T follicular helper cell (primary cell): Measurements from ENCODE around the gene OAF.
A peak's percentile ranks its signal among the peaks of the same experiment; 100 is the strongest.

Experiments used
- DNase-seq: peaks from one replicate; pipeline ENCODE4 v3.0.0-alpha.2; 2020; ENCODE audit warnings: low read depth

Gene OAF

DNA sequence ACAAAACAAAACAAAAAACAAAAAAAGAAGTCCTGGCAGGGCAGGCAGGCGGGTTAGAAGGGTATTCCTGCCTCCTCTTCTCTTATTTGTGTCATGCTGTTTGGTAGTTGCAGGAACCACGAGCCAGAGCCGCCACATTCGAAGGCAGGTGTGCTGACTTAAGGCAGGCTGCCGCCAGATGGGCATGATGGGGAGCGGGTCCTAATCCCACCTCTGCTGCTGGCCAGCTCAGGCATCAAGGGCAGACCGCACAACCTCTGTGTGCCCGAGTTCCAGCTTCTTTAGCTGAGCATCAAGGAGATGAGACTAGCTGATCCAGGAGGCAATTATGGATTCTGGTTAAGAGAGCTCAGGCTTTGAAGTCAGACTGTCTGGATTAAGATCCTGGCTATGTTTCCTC lies 12.1 kb downstream of the OAF start:
- DNase-seq, result no peak

DNA sequence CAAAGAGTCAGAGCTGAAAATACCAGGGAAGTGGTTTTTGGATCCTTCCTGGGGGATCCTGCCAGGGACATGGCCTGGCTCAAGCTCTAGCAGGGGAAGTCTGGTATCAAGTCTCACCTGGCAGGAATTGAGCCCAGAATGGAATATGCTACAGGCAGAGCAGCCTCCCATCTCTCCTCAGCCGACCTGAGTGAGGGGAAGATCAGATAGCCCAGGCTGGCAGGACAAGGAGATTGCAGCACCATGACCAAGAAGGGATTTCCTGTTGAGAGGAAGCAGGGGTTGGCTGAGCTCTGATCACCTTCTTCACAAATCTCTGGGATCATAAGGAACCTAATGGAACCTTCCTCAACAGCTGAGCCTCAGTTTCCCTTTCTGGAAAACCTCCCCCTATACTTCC lies 13.0 kb downstream of the OAF start:
- DNase-seq, result no peak

DNA sequence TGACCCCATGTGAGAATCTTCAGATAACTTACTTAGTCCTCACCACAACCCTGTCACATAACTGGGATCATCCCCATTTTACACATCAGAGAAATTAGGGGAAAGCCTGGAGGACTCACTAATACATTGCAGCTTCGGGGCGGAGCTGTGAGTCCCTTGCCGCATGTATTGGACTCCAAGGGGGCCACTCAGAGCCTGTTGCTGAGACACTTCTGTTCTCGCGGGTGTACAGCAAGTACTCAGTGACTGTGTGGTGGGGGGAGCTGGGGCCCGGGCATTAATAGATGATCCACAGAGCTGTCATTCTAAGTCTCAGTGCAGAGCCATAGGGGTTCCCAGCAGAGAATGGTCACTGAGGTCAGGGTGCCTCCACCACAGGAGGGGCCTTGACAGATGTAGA lies 13.5 kb downstream of the OAF start:
- no peak for DNase-seq

DNA sequence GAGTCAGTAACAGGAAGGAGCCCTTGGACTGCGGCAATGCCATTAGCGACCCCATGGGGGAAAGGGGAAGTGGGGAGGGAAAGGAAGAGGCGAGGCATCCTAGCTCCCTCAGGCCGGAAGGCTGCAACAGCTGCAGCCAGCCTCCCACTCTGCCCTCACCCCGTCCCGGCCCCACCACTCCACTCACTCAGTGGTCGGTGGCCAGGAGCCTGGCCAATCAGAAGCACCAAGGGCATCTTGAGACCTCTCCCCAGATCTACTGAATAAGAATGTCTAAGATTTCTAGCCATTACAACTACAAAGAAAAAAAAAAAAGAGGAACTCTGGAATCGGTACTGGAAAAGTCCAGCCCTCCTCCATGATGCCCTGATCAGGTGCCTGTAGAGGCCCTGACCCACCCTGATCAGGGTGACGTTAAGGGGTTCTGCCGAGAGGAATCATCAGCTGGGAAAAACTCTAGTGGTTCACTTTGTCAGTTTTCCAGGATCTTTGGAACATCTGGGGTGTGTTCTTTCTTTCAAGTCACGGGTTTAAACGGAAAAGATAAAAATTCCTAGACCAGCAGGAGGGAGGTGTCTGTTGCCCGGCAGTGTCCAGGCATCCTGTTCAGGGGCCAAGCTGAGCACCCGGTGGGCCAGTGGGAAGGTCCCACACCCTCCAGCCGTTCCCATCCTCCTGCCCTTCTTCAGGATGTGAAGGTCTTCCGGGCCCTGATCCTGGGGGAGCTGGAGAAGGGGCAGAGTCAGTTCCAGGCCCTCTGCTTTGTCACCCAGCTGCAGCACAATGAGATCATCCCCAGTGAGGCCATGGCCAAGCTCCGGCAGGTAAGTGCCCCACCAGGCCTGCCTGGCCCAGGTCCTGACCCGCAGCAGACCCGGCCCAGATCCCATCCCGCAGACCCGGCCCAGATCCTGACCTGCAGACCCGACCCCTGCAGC lies 14.4 kb downstream of the OAF start:
- no peak for DNase-seq

DNA sequence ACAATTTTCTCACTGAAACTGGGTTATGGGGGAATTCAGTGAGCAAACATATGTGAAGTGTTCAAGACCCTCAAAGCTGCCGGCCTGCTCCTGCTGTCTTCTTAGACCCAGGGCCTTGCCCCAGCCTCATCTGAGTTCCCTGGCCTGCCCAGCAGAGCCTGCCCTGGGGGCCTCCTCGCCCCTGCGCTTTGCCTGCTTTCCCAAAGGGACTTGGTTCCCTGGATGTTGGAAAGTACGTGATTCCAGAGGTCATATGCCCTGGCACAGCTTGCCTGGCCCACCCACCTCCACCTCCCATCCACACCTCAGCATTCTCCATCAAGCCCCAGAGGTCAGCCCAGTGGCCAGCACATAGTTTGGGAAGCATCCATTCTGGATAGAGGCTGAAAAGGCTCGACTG lies 15.4 kb downstream of the OAF start:
- no peak for DNase-seq

DNA sequence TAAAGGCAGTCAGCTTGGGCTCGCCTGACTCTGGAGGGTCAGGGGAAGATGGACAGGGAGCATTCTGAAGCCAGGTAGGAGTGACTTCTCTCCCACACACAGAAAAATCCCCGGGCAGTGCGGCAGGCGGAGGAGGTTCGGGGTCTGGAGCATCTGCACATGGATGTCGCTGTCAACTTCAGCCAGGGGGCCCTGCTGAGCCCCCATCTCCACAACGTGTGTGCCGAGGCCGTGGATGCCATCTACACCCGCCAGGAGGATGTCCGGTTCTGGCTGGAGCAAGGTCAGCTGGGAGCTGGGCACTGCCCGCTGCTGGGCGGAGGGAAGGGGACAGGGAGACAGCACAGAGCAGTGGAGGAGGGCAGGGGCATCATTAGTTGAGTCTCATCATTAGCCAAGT lies 15.9 kb downstream of the OAF start:
- no peak for DNase-seq

DNA sequence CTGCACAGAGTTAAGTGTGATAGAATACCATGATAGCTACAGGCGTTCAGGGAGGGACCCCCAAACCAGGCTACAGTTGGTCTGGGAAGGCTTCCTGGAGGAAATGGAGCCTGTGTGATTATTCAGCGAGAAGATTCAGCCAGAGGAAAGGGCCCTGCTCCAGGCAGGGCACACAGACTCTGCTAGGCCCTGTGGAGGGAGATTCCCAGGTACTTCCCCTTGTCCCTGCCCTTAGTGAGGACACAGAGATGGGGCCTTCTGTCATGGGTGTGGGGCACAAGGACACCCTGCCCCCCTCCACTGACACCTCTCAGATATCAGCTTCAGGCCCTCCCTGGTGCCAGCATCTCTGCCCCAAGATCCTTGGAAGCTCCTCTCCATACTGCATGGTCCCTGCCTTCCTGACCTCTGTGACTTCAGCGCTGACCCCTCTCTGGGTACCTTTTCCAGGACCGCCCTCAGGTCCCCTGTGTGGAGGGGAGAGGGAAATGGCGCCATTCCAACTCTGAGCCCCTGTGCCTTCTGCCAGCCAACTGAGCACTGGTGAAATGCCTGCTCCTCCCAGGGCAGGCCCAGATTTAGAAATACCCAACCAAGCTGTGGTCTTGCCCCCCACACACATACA lies 16.5 kb downstream of the OAF start:
- no peak for DNase-seq

DNA sequence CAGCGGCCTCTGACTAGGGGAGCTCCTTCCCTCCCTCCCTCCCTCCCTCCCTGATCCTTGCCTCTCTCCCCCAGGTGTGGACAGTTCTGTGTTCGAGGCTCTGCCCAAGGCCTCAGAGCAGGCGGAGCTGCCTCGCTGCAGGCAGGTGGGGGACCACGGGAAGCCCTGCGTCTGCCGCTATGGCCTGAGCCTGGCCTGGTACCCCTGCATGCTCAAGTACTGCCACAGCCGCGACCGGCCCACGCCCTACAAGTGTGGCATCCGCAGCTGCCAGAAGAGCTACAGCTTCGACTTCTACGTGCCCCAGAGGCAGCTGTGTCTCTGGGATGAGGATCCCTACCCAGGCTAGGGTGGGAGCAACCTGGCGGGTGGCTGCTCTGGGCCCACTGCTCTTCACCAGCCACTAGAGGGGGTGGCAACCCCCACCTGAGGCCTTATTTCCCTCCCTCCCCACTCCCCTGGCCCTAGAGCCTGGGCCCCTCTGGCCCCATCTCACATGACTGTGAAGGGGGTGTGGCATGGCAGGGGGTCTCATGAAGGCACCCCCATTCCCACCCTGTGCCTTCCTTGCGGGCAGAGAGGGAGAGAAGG lies 18.1 kb downstream of the OAF start:
- DNase-seq, result no peak

DNA sequence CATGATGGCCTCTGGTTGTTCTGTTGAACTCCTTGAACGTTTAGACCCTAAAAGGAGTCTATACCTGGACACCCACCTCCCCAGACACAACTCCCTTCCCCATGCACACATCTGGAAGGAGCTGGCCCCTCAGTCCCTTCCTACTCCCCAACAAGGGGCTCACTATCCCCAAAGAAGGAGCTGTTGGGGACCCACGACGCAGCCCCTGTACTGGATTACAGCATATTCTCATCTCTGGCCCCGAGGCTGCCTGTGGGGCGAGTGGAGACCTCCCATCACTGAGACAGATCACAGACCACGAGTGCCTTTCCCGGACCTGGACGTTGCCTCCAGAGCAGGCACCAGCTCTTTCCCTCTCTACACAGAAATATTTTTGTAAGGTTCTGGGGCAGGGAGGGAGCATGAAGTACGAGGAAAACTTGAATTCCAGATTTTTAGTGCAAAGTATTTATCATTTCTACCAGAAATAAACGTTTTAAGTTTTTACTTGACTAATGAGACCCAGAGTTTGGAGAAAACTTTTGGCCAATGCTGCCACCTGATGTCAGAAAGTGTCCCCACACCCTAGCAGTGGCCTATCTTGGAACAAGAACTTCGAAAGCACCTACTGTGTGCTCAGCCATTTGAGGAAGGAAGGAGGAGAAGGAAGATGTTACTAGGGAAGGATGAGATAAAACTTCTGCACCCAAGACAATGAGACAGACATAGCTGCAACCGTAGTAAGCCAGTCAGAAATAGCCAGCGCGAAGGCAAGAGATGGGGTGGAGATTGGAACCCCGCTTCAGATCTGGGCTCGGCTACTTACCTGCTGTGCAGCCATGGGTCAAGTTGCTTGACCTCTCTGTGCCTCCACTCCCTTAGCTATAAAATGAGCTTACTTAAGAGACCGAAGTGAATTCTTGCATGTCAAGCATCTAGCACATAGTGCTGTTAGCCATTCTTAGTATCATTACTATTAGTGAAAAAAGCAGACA lies 18.9 kb downstream of the OAF start:
- DNase-seq, result no peak

DNA sequence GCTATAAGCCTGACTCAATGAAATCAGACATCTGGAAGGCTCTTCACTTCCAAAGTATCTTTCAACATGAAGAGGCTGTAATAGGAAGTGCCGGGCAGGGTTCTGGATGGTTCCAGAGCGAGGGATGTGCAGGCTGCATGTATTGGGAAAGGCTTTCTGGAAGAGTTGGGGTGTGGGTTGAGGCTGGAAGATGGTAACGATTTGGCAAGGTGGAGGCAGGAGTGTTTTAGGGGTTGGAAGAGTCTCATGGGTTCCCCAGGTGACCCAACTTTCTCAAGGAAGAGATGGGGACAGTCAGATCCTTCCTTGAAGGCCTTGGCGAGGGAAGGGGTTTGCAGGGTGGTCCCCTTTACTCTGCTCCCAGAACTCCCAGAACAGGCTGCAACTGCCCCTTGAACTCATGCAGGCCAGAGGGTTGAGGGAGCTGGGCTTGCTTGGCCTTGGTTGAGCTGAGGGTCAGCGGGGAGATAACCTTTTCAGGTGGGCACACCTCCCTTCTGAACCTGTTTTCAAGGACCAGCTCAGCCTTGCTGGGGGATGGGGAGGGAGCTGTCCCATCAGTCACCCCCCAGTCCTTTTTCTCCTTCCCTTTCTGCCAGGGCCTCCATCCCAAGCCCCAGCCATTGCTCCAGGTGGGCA lies 19.7 kb downstream of the OAF start:
- no peak for DNase-seq

DNA sequence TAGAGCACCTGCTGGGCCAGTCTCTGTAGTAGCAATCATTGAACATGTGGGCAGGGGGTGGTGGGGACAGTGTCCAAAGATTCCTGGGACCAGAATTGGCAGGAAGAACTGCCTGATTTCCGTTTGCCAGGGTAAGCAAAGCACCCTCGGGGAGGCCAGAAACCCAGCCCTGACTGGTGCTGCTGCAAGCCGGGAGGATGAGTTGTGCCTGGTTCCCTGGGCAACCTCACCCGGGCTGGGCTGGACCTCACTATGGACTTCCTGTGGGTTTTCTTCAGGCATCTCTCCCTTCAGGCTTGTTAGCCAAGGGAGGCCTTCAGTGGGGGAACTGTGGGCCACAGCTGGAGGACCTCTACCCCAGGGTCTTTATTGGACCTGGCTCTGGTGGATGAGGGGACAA lies 21.1 kb downstream of the OAF start:
- no peak for DNase-seq

DNA sequence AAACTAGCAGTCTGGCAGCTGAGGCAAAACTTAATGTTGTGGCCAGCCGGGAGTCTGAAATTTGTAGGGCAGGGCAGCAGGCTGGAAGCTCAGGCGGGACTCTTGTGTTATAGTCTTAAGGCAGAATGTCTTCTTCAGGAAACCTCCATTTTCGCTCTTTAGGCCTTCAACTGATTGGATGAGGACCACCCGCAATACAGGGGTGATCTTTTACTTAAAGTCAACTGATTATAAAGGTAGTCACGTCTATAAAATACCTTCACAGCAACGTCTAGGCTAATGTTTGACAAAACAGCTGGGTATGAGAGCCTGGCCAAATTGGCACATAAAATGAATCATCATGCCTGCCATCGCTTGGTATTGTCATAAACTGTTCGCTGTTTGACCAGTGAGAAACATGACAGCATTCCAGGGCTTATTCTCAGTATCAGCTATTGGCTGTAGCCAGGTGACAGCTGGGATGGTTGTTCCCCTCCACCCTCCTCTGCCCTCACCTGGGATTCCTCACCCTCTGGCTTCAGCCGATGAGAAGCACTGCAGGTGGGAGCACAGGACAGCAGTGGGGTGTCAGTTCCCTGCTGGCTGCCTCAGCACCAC lies 22.5 kb downstream of the OAF start:
- DNase-seq, result no peak

DNA sequence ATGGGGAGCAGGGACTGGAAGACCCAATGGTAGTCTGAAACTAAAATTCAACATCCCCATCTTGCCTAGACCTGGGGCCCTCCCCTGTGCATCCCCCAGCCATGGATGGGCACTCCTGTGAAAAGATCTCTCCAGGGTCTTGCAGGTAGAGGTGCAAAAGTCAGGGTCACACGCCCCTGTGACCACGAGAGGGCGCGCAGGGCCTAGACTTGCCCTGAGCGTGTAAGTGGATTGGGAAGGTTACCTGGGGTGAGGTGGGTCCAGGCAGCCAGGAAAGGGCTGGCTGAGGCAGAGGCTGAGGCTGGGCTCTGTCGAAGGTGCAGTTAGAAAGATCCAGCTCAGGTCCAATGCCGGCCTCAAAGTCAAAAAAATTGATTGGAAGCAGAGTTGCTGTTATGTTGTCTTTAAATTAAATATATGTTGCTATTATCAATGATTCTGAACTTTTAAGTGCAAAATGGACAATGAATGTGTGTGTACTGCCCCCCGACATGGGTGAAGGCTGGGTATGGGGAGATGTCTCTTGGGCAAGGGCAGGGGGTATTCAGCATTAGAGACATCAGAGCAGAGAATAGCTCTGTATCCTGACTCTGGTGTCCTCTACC lies 24.3 kb downstream of the OAF start:
- peak; percentile 18 for DNase-seq

DNA sequence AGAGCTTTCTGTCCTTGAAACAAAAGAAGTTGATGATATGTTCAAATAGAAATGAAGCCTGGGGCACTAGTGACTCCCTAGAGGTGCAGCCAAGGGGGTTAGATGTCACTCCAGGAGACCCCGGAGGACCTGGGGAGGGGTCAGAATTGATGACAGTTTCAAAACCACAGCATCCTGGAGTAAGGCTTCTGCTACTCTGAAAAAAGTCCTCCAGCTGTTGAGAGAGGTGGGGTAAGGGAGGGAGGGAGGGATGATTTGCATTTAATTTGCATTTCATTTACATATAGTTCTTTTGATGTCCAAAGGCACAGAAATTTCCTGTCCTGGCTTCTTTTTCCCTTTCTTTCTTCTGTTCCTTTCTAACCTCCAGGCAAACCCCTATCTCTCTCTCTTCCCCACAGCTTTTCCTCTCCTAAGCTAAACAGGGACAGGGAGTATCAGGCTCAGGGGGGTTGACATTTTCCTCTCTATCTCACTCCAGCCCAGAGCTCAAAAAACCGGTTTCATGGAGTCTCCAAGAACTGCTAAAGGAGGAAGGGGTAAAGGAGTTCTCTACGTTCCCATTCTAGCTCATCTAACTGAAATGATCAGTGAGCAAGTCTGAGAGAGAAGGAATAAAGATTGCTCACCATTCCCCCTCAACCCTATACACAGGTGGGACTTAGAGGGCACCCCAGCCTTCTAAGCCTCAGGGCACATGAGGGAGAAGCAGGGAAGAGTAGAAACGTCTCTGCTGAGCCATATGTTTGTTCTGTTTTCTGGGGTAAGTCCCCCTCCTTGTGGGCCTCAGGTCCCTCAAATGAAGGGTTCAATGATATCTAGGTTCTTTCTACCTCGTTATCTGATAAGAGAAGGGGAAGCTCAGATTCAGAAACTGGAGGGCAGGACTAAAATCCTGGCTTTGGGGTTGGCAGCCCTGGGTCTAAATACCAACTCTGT lies 25.6 kb downstream of the OAF start:
- DNase-seq, result no peak

DNA sequence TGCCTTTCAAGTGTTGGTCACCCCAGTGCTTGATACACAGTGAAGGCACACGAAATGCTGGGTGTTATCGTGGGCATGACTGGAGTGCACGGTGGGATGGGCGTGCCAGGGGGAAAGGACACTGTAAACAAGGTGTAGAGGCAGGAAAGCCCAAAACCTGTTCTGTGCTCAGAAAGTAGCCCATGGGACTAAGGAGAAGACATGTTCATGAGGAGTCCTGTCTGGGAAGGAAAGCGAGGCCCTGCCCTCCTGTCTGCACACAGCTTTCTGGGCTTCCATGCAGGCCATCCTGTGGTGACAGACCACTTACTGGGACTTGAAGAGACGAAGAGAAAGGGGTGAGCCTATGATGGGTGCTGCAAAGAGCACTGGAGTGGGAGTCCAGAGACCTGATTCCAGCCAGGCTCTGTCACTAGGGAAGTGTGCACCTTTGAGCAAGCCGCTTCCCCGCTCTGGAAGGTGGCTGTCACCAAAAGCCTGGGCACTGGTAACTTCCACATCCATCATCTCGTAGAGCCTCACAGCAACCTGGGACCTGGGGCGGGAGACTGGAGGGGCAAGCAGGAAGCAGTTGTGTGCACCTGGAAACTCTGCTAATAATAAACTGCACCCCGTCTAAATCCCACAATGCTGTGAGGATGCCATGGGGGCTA lies 28.3 kb downstream of the OAF start:
- no peak for DNase-seq

DNA sequence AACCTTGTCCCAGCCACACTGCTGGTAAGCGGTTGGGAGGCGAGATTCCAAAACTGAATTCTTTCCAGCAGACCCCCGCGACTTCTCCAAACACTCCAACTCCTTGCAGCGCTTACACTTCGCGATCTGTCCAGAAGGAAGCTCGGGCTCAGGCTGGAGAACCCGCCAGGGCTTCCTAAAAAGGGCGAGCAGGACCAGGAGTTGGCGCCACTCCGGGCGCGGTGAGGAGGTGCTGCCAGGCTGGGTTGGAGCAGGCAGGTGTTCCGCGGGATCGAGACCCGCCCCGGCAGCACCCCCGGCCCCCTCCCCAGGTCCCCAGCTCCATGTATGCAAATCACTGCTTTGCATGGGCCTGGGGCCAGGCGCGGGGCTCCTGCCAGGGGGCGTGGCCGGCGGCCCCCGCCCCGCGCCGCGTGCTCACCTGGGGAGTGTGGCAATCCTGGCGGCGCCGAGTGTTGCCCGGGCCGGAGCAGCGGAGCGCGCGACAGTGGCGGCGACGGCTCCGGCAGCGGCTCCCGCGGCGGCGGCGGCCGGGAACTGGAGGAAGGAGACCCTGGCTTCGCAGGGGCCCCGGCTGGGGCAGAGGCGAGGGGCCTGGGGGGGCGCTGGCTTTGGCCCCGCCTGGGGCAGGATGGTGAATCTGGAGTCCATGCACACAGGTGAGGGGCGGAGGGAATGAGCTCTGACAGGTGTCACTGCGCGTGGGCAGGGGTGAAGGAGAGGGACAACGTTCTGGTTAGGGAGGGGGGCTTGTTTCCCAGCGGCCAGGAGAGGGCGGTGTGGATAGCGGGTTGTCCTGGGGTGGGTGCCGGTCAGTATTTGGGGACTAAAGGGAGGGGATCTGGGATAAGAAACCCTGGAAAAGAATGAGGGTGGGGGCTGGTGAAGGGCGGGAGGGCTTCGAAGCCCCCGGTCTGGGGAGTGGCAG lies 29.1 kb downstream of the OAF start, which contains the start of gene POU2F3:
Gene POU2F3 (plus strand): TSS at position 428 of the 928 bp plus-strand sequence. CDS start 204 bp downstream, at position 632.
- no peak for DNase-seq

DNA sequence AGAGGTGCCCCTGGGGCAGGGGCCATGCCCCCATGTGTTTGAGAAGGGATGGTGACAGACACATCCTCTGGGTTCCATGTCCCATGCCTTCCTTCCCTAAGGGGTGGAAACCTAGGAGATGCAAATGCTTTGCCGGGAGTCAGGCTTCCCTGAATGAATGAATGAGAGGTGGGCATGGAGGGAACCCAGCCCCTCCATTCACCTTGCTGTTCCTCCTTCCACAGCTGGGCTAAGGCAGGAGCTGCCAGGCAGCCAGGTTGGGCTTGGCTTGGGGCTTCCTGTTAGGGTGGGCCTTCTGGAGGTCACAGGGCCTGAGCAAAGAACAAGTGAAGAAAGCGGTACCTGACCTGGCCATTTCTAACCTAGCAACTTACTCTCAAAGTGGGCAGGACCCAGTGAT lies 30.0 kb downstream of the OAF start:
- DNase-seq, result no peak

DNA sequence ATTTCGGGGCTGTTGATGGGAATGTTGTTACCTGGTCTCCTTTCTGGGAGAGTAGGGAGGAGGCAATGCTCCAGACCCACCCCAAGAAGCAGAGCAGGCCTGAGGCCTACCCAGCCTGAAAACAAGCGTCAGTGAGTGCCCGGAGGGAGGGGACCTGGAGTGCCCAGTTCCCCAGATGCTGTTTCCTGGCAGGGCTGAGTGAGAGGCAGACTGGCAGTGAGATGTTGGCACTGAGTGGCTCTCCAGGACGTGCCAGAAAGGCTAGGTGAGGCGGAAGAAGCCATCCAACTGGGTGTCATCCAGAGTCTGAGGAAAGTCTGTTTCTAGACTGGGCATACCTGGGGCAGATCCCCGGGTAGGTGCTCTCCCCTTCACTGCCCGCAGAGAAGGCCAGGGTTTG lies 30.4 kb downstream of the OAF start:
- no peak for DNase-seq
